ENCODE results near the gene SP1. TPM values are rescaled to one million over a fixed set of nuclear protein-coding genes. Genes with fewer than 3 reads are reported as not detected.
A peak's percentile ranks its signal among the peaks of the same experiment; 100 is the strongest.

The SP1 gene
- total RNA-seq, 1 experiment from 2014 or later, result 87.2 TPM

DNA sequence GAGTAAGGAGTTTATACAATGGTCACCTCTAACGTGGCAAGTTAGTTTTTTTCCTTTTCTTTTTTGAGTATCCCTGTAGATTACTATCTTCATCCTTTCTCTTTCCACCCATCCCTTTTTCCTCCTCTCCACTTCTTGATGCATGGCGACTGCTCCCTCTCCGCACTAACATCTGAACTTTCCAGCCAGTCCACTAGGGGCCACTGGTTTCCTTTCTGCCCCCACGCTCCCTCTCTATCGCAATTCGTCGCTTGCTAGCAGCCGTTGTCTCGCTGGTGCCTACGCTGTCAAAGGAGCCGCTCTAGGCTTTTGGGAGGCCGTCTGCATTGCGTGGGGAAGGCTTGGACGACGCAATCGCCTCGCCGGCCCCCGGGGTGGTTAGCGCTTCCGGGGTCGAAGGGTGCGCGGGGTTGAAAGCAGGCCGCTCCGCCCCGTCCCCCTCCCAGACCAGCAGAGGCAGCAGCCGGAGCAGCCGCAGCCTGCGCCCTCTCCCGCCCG lies 71.7 kb downstream of the SP1 start, which contains the start of gene PCBP2 (continued):
- TF ChIP-seq, protein P1, sequence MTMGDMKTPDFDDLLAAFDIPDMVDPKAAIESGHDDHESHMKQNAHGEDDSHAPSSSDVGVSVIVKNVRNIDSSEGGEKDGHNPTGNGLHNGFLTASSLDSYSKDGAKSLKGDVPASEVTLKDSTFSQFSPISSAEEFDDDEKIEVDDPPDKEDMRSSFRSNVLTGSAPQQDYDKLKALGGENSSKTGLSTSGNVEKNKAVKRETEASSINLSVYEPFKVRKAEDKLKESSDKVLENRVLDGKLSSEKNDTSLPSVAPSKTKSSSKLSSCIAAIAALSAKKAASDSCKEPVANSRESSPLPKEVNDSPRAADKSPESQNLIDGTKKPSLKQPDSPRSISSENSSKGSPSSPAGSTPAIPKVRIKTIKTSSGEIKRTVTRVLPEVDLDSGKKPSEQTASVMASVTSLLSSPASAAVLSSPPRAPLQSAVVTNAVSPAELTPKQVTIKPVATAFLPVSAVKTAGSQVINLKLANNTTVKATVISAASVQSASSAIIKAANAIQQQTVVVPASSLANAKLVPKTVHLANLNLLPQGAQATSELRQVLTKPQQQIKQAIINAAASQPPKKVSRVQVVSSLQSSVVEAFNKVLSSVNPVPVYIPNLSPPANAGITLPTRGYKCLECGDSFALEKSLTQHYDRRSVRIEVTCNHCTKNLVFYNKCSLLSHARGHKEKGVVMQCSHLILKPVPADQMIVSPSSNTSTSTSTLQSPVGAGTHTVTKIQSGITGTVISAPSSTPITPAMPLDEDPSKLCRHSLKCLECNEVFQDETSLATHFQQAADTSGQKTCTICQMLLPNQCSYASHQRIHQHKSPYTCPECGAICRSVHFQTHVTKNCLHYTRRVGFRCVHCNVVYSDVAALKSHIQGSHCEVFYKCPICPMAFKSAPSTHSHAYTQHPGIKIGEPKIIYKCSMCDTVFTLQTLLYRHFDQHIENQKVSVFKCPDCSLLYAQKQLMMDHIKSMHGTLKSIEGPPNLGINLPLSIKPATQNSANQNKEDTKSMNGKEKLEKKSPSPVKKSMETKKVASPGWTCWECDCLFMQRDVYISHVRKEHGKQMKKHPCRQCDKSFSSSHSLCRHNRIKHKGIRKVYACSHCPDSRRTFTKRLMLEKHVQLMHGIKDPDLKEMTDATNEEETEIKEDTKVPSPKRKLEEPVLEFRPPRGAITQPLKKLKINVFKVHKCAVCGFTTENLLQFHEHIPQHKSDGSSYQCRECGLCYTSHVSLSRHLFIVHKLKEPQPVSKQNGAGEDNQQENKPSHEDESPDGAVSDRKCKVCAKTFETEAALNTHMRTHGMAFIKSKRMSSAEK (CRISPR knock-in tag; IDR thresholded peaks at IDR 0.05; ENCODE audit: borderline replicate concordance), result no peak
- TF ChIP-seq CREM (CRISPR knock-in tag; IDR thresholded peaks at IDR 0.05) (peak; percentile 87), NFYB (CRISPR knock-in tag; conservative IDR thresholded peaks at IDR 0.05; ENCODE audit: low read depth) (0 out of 2 replicates have a peak, but pooled peaks have one; percentile 5), FOXK1 (CRISPR knock-in tag; IDR thresholded peaks at IDR 0.05) (peak; percentile 91), JUN (CRISPR knock-in tag; IDR thresholded peaks at IDR 0.05) (no peak)
- TF ChIP-seq, protein P2, sequence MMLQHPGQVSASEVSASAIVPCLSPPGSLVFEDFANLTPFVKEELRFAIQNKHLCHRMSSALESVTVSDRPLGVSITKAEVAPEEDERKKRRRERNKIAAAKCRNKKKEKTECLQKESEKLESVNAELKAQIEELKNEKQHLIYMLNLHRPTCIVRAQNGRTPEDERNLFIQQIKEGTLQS (CRISPR knock-in tag; conservative IDR thresholded peaks at IDR 0.05), result no peak
- TF ChIP-seq, protein P3, sequence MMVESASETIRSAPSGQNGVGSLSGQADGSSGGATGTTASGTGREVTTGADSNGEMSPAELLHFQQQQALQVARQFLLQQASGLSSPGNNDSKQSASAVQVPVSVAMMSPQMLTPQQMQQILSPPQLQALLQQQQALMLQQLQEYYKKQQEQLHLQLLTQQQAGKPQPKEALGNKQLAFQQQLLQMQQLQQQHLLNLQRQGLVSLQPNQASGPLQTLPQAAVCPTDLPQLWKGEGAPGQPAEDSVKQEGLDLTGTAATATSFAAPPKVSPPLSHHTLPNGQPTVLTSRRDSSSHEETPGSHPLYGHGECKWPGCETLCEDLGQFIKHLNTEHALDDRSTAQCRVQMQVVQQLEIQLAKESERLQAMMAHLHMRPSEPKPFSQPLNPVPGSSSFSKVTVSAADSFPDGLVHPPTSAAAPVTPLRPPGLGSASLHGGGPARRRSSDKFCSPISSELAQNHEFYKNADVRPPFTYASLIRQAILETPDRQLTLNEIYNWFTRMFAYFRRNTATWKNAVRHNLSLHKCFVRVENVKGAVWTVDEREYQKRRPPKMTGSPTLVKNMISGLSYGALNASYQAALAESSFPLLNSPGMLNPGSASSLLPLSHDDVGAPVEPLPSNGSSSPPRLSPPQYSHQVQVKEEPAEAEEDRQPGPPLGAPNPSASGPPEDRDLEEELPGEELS (CRISPR knock-in tag; IDR thresholded peaks at IDR 0.05), result peak; percentile 82

DNA sequence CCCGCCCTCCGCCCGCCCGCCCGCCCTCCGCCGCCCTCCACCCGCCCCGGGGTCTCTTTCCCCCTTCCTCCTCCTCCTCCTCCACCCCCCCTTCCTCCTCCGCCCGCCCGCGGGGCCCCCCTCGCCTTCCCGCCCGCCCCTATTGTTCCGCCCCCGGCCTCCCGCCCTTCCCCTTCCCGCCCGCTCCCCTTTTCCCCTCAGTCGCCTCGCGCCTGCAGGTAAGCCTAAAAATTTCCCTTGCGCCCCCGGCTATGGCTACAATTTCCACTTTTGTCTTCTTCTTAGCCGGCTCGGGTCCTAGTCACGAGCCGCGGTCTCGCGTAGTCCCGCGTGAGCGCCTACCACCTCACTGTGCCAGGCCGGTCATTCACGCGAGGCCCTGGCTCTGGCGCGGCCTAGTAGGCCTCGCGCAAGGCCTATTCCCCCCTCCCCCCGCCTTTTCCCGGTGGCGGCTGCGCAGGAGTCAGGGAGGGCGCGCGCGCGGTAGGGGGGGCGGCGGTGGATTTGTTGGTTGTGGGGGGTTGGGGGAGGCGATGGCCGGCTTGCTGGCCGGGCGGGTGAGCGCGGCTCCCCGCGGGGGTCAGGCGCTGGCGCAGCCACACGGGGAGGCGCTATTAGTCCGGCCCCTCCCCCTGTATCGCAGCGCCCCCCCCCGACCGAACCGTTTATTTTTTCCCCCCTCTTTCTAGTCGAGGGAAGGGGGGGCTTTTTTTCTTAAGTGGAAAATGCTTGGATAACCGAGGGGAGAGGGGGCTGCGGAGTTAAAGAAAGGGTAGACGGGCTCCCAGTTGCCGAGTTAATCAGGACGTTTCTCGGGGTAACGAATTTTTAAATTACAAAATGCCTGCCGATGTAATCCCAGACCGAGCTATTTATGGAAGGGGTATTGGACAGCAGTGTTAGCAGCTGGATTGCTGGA lies 72.4 kb downstream of the SP1 start:
- H3K9me3 Mint-ChIP-seq, result no peaks in the 10 kb centered on the region
- H3K27ac Mint-ChIP-seq, result peak overlapping the region; percentile 100
- DNase-seq (ENCODE audit: low spot score), result peak; percentile 86
- peaks cover 54% of the 10 kb centered on the region for H3K36me3 Mint-ChIP-seq
- peak overlapping the region; percentile 96 for H3K4me3 Mint-ChIP-seq
- H3K4me1 Mint-ChIP-seq, result peaks cover 23% of the 10 kb centered on the region
- ChIA-PET POLR2A (interaction anchor here (0.7 kb wide), 1 partner anchor 104 kb away, joined by 6 read pairs; no protein-coding TSS in a partner anchor), CTCF (no interaction called here)
- no peaks in the 10 kb centered on the region for H3K27me3 Mint-ChIP-seq (ENCODE audit: low read depth)
- ATAC-seq, result peak; percentile 38
- TF ChIP-seq, protein P4, sequence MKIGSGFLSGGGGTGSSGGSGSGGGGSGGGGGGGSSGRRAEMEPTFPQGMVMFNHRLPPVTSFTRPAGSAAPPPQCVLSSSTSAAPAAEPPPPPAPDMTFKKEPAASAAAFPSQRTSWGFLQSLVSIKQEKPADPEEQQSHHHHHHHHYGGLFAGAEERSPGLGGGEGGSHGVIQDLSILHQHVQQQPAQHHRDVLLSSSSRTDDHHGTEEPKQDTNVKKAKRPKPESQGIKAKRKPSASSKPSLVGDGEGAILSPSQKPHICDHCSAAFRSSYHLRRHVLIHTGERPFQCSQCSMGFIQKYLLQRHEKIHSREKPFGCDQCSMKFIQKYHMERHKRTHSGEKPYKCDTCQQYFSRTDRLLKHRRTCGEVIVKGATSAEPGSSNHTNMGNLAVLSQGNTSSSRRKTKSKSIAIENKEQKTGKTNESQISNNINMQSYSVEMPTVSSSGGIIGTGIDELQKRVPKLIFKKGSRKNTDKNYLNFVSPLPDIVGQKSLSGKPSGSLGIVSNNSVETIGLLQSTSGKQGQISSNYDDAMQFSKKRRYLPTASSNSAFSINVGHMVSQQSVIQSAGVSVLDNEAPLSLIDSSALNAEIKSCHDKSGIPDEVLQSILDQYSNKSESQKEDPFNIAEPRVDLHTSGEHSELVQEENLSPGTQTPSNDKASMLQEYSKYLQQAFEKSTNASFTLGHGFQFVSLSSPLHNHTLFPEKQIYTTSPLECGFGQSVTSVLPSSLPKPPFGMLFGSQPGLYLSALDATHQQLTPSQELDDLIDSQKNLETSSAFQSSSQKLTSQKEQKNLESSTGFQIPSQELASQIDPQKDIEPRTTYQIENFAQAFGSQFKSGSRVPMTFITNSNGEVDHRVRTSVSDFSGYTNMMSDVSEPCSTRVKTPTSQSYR (CRISPR knock-in tag; IDR thresholded peaks at IDR 0.05), result peak; percentile 79
- TF ChIP-seq TEAD4 (CRISPR knock-in tag; IDR thresholded peaks at IDR 0.05) (0 out of 2 replicates have a peak, but pooled peaks have one; percentile 44), ZNF416 (CRISPR knock-in tag; IDR thresholded peaks at IDR 0.05) (0 out of 2 replicates have a peak, but pooled peaks have one; percentile 10), KAT7 (CRISPR knock-in tag; IDR thresholded peaks at IDR 0.05; ENCODE audit: borderline replicate concordance) (0 out of 2 replicates have a peak, but pooled peaks have one; percentile 66), RELA (CRISPR knock-in tag; IDR thresholded peaks at IDR 0.05; ENCODE audit: borderline replicate concordance) (no peak), NR2C2 (CRISPR knock-in tag; IDR thresholded peaks at IDR 0.05) (no peak), ZNF219 (CRISPR knock-in tag; IDR thresholded peaks at IDR 0.05; ENCODE audit: borderline replicate concordance) (peak; percentile 81; the same call in 1 of the 2 replicates)
- TF ChIP-seq, protein P5, sequence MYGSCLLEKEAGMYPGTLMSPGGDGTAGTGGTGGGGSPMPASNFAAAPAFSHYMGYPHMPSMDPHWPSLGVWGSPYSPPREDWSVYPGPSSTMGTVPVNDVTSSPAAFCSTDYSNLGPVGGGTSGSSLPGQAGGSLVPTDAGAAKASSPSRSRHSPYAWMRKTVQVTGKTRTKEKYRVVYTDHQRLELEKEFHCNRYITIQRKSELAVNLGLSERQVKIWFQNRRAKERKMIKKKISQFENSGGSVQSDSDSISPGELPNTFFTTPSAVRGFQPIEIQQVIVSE (CRISPR knock-in tag; IDR thresholded peaks at IDR 0.05; ENCODE audit: borderline replicate concordance), result no peak
- TF ChIP-seq, protein P6, sequence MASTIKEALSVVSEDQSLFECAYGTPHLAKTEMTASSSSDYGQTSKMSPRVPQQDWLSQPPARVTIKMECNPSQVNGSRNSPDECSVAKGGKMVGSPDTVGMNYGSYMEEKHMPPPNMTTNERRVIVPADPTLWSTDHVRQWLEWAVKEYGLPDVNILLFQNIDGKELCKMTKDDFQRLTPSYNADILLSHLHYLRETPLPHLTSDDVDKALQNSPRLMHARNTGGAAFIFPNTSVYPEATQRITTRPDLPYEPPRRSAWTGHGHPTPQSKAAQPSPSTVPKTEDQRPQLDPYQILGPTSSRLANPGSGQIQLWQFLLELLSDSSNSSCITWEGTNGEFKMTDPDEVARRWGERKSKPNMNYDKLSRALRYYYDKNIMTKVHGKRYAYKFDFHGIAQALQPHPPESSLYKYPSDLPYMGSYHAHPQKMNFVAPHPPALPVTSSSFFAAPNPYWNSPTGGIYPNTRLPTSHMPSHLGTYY (CRISPR knock-in tag; IDR thresholded peaks at IDR 0.05), result 0 out of 2 replicates have a peak, but pooled peaks have one; percentile 25
- TF ChIP-seq, protein P7, sequence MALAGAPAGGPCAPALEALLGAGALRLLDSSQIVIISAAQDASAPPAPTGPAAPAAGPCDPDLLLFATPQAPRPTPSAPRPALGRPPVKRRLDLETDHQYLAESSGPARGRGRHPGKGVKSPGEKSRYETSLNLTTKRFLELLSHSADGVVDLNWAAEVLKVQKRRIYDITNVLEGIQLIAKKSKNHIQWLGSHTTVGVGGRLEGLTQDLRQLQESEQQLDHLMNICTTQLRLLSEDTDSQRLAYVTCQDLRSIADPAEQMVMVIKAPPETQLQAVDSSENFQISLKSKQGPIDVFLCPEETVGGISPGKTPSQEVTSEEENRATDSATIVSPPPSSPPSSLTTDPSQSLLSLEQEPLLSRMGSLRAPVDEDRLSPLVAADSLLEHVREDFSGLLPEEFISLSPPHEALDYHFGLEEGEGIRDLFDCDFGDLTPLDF (CRISPR knock-in tag; IDR thresholded peaks at IDR 0.05), result no peak; the same call in 1 of the 2 replicates
